Suprapubic skin (tissue), 3 donors: ENCODE results near the gene PTBP3.

Experiments
- CTCF ChIP-seq, 2 donors: fragments of 200-600 bp in 1 of 2; fragments of 450-650 bp in 1 of 2; sonication (generic) in 1 of 2; IDR thresholded peaks; one replicate each; pipeline ENCODE4 v1.5.1; 2016 to 2019; ENCODE audit warnings: antibody characterized with exemption in 2 of 2, mild to moderate bottlenecking in 1 of 2, moderate library complexity in 1 of 2
- POLR2A ChIP-seq, 2 donors: fragments of 450-650 bp; IDR thresholded peaks; one replicate each; pipeline ENCODE4 v1.6.1; 2017; ENCODE audit warnings: antibody characterized with exemption in 2 of 2, mild to moderate bottlenecking in 2 of 2, moderate library complexity in 2 of 2

- TF ChIP-seq POLR2A (IDR thresholded peaks at IDR 0.05) = no peak
- no peak for TF ChIP-seq CTCF (IDR thresholded peaks at IDR 0.05)
Observed at GRCh38 chr9:112334432-112334841, 1.0 kb upstream of the PTBP3 start.
